ENCODE results near the gene LBR.

The LBR gene

DNA sequence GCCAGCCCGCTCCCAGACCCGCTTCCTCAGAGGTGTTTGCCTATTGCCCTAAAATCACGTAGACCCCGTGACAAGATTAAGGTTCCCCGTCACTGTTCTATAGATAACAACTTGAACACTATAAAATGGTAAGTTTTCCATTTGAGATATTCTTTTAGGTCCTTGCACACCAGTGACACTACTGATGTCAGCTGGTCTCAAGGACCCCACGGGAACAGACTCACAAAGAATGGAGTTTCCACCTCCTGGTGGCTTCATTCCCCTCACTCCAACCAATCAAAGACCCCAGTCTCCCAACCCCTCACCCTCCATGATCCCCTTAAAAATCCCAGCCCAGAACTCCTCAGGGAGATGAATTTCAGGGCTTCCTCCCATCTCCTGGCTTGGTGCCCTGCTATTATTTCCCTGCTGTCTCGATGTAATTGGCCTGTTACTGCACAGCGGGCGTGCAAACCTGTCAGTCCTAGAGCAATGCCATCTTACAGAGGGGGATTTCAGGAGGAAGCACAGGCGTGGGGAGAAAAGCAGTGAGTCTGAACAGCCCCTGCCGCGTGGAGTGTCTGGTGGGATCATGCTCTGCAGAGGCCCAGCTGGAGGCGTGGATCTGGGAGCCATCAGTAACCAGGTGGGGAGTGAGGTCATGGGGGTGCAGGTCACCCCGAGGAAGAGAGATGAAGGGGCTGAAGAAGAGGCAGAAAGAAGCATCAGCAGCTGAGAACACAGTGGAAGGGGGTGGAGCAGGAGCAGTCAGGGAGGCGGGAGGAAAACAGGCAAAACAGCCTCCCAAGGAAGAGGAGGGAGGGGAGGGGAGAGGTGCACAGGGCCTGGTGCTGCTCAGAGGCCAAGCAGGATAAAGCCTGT is 35.1 kb upstream of the LBR start:
- no peak overlapping the region for H2AFZ ChIP-seq (ENCODE audit: low read depth, low read length)
- TF ChIP-seq, protein P1, sequence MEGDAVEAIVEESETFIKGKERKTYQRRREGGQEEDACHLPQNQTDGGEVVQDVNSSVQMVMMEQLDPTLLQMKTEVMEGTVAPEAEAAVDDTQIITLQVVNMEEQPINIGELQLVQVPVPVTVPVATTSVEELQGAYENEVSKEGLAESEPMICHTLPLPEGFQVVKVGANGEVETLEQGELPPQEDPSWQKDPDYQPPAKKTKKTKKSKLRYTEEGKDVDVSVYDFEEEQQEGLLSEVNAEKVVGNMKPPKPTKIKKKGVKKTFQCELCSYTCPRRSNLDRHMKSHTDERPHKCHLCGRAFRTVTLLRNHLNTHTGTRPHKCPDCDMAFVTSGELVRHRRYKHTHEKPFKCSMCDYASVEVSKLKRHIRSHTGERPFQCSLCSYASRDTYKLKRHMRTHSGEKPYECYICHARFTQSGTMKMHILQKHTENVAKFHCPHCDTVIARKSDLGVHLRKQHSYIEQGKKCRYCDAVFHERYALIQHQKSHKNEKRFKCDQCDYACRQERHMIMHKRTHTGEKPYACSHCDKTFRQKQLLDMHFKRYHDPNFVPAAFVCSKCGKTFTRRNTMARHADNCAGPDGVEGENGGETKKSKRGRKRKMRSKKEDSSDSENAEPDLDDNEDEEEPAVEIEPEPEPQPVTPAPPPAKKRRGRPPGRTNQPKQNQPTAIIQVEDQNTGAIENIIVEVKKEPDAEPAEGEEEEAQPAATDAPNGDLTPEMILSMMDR (IDR thresholded peaks at IDR 0.05; ENCODE audit: borderline replicate concordance, extremely low read depth, low read length, poor library complexity, severe bottlenecking) = no peak
- TF ChIP-seq EZH2 (IDR thresholded peaks at IDR 0.05; ENCODE audit: borderline replicate concordance, low read depth, low read length, severe bottlenecking) = no peak
- no peak for ATAC-seq (ENCODE audit: insufficient read depth, low read depth)
- no peaks in the 10 kb centered on the region for H4K20me1 ChIP-seq (ENCODE audit: insufficient read depth, low read length)
- no peak overlapping the region for H3K9ac ChIP-seq (ENCODE audit: low read depth, low read length)
- H3K4me3 ChIP-seq (ENCODE audit: low read depth in 1 of 2, low read length in 2 of 2) = no peak overlapping the region
- H3K27ac ChIP-seq (ENCODE audit: low read length) = no peak overlapping the region
- H3K36me3 ChIP-seq (ENCODE audit: insufficient read depth, low read length) = no peaks in the 10 kb centered on the region
- peaks cover 44% of the 10 kb centered on the region for H3K4me1 ChIP-seq (ENCODE audit: insufficient read depth, low read length)
- no peaks in the 10 kb centered on the region for H3K9me3 ChIP-seq (ENCODE audit: insufficient read depth, low read length, severe bottlenecking)
- no peaks in the 10 kb centered on the region for H3K27me3 ChIP-seq (ENCODE audit: insufficient read depth, low read length, poor library complexity)
- no peaks in the 10 kb centered on the region for H3K79me2 ChIP-seq (ENCODE audit: insufficient read depth, low read length)
- DNase-seq = no peak
- no peak overlapping the region for H3K4me2 ChIP-seq (ENCODE audit: insufficient read depth, low read length)

DNA sequence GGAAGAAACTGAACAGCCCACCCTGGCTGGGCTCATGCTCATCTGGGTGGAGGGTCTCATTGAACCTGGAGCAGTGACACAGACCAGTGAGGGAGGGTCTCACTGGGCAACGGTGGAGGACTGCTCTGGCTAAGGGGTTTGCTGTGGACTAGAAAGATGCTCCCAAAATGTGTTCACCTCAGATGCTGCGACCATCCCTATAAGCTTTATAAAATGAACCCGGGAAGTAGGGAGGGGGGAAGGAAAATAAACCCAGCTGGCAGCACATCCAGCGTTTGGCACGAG is 34.5 kb upstream of the LBR start:
- H3K27me3 ChIP-seq (ENCODE audit: insufficient read depth, low read length, poor library complexity) = no peaks in the 10 kb centered on the region
- no peak overlapping the region for H3K4me3 ChIP-seq (ENCODE audit: low read depth in 1 of 2, low read length in 2 of 2)
- no peaks in the 10 kb centered on the region for H4K20me1 ChIP-seq (ENCODE audit: insufficient read depth, low read length)
- no peak overlapping the region for H3K27ac ChIP-seq (ENCODE audit: low read length)
- H3K9ac ChIP-seq (ENCODE audit: low read depth, low read length) = no peak overlapping the region
- ATAC-seq (ENCODE audit: insufficient read depth, low read depth) (no peak), DNase-seq (no peak)
- H3K36me3 ChIP-seq (ENCODE audit: insufficient read depth, low read length) = no peaks in the 10 kb centered on the region
- no peak overlapping the region for H2AFZ ChIP-seq (ENCODE audit: low read depth, low read length)
- no peak overlapping the region for H3K4me2 ChIP-seq (ENCODE audit: insufficient read depth, low read length)
- TF ChIP-seq EZH2 (IDR thresholded peaks at IDR 0.05; ENCODE audit: borderline replicate concordance, low read depth, low read length, severe bottlenecking) = no peak
- TF ChIP-seq, protein P1 (IDR thresholded peaks at IDR 0.05; ENCODE audit: borderline replicate concordance, extremely low read depth, low read length, poor library complexity, severe bottlenecking) = no peak
- H3K9me3 ChIP-seq (ENCODE audit: insufficient read depth, low read length, severe bottlenecking) = no peaks in the 10 kb centered on the region
- peaks cover 38% of the 10 kb centered on the region for H3K4me1 ChIP-seq (ENCODE audit: insufficient read depth, low read length)
- no peaks in the 10 kb centered on the region for H3K79me2 ChIP-seq (ENCODE audit: insufficient read depth, low read length)

DNA sequence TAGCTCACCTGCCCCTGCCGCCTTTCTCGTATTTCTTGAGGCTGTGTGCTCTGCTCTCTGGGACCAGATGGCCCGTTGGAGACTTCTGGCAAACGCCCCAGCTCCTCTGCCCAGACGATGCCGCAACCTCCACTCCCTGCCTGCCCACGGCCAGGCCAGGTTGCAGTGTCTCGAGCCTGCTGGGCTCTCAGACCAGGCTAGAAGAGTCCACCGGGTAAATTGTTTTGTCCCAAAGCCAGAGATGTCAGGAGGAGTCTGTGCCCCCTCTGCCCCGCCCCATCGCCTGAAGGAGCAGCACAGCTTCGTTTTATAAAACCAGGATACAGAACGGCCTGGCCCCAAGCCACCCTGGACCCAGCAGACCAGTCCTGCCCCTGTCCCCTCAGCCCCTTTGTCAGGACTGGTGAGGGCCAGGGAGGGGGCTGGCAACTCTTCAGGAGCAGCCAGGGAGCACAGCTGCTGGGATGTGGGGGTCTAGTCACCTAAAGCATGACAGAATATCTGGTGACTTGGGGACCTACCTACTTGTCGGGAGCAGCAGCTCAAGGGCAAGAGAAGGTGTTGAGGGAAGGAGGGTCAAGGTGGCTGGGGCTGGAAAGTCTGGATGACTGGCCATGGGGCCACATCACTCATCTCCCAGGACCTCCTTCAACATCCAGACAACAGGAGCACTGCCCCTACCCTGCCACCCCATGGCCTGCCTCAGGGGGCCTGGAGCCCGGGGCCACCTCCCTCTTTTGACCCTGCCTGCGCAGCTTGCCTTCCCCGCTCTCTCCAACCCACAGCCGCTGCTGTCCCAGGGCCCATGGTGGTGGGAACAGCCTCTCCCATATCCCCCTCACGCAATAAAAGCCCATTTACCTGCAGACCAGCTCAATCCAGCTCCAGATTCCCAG is 33.9 kb upstream of the LBR start:
- DNase-seq = no peak
- no peak for TF ChIP-seq EZH2 (IDR thresholded peaks at IDR 0.05; ENCODE audit: borderline replicate concordance, low read depth, low read length, severe bottlenecking)
- TF ChIP-seq, protein P1 (IDR thresholded peaks at IDR 0.05; ENCODE audit: borderline replicate concordance, extremely low read depth, low read length, poor library complexity, severe bottlenecking) = no peak
- 0 out of 2 replicates have a peak overlapping the region, but pooled peaks have one; percentile 6 for H3K9ac ChIP-seq (ENCODE audit: low read depth, low read length)
- peaks cover 32% of the 10 kb centered on the region for H3K4me1 ChIP-seq (ENCODE audit: insufficient read depth, low read length)
- H3K4me3 ChIP-seq (ENCODE audit: low read depth in 1 of 2, low read length in 2 of 2) = no peak overlapping the region
- no peak for ATAC-seq (ENCODE audit: insufficient read depth, low read depth)
- H3K4me2 ChIP-seq (ENCODE audit: insufficient read depth, low read length) = no peak overlapping the region
- no peak overlapping the region for H2AFZ ChIP-seq (ENCODE audit: low read depth, low read length)
- no peaks in the 10 kb centered on the region for H3K9me3 ChIP-seq (ENCODE audit: insufficient read depth, low read length, severe bottlenecking)
- H3K79me2 ChIP-seq (ENCODE audit: insufficient read depth, low read length) = no peaks in the 10 kb centered on the region
- no peak overlapping the region for H3K27ac ChIP-seq (ENCODE audit: low read length)
- no peaks in the 10 kb centered on the region for H3K27me3 ChIP-seq (ENCODE audit: insufficient read depth, low read length, poor library complexity)
- H3K36me3 ChIP-seq (ENCODE audit: insufficient read depth, low read length) = no peaks in the 10 kb centered on the region
- H4K20me1 ChIP-seq (ENCODE audit: insufficient read depth, low read length) = no peaks in the 10 kb centered on the region
